Keratinocyte (primary cell): ENCODE data around the gene RAB27B.

Experiments
- EZH2 ChIP-seq: IDR thresholded peaks from one replicate; pipeline ENCODE4 v1.6.1; 2012; ENCODE audit warnings: inconsistent platforms, mild to moderate bottlenecking, low read length, moderate library complexity
- TF ChIP-seq, protein P1 (sequence below), 3 experiments: IDR thresholded peaks in 1 of 3; conservative IDR thresholded peaks in 1 of 3; optimal IDR thresholded peaks in 1 of 3; 2 replicates in 2 of 3; 3 replicates in 1 of 3; pipeline versions ENCODE3 to v1.5.1; 2011; ENCODE audit warnings: low read length in 3 of 3, mild to moderate bottlenecking in 3 of 3, moderate library complexity in 2 of 3, control low read depth in 1 of 3, inconsistent platforms in 1 of 3; ENCODE audit not compliant: insufficient read depth in 2 of 3; ENCODE audit errors: extremely low read depth in 1 of 3

DNA sequence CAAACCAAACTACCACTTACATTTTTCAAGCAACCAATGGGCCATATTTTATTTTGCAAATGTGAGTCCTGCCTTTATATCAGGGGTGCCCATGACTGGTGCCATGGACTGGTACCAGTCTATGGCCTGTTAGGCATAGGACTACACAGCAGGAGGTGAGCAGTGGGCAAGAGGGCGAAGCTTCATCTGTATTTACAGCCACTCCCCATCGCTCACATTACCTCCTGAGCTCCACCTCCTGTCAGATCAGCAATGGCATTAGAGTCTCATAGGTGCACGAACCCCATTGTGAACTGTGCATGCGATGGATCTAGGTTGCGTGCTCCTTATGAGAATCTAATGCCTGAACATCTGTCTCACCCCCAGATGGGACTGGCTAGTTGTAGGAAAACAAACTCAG is 77.4 kb downstream of the RAB27B start:
- TF ChIP-seq, protein P1, sequence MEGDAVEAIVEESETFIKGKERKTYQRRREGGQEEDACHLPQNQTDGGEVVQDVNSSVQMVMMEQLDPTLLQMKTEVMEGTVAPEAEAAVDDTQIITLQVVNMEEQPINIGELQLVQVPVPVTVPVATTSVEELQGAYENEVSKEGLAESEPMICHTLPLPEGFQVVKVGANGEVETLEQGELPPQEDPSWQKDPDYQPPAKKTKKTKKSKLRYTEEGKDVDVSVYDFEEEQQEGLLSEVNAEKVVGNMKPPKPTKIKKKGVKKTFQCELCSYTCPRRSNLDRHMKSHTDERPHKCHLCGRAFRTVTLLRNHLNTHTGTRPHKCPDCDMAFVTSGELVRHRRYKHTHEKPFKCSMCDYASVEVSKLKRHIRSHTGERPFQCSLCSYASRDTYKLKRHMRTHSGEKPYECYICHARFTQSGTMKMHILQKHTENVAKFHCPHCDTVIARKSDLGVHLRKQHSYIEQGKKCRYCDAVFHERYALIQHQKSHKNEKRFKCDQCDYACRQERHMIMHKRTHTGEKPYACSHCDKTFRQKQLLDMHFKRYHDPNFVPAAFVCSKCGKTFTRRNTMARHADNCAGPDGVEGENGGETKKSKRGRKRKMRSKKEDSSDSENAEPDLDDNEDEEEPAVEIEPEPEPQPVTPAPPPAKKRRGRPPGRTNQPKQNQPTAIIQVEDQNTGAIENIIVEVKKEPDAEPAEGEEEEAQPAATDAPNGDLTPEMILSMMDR (optimal IDR thresholded peaks at IDR 0.05 in 1 of 3, IDR thresholded peaks at IDR 0.05 in 1 of 3, conservative IDR thresholded peaks at IDR 0.05 in 1 of 3; ENCODE audit: extremely low read depth in 1 of 3, insufficient read depth in 2 of 3, low read length in 3 of 3), result no peak
- TF ChIP-seq EZH2, result no peak
